GM06990 (cell line): ENCODE measurements around the gene PPHLN1.

Source experiments
- DNase-seq: peaks from one replicate; pipeline ENCODE4 v3.0.0-alpha.2; 2011; ENCODE audit not compliant: insufficient read length; ENCODE audit errors: extremely low read depth
- H3K27me3 ChIP-seq: replicated peaks from 2 replicates; pipeline ENCODE4 v1.6.0; 2011; ENCODE audit warnings: low read length; ENCODE audit not compliant: control insufficient read depth, insufficient read depth
- H3K36me3 ChIP-seq: 2 replicates; pipeline ENCODE4 v1.5.1; 2011; ENCODE audit warnings: low read length; ENCODE audit not compliant: control insufficient read depth, insufficient read depth
- H3K4me3 ChIP-seq: replicated peaks from 2 replicates; pipeline ENCODE4 v1.5.1; 2011; ENCODE audit warnings: low read depth, mild to moderate bottlenecking, control low read depth, low read length
- TF ChIP-seq, protein P1 (sequence below): IDR thresholded peaks from 2 replicates; pipeline ENCODE4 v1.5.1; 2011; ENCODE audit warnings: low read length, control low read depth, mild to moderate bottlenecking, inconsistent platforms; ENCODE audit not compliant: insufficient read depth, poor library complexity, severe bottlenecking

Gene PPHLN1

DNA sequence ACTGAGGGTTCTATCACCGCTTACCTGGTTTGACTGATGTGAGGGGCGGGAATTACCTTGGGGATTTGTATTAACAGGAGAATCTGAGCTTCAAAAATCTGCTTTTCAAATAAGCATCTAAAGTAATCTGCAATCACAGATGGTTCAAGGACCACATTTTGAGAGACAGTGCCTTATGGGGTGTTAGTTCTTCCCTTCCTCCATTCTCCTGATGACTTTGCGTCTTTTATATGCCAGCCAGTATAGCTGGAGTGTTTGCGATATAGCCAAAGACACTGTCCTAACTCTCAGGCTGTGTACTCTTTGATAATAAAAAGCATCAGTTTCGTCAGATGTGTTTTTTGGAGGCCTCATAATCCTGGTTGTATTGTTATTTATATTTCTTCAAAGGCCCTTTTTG is 39.5 kb downstream of the PPHLN1 start:
- H3K4me3 ChIP-seq = no peak overlapping the region
- H3K27me3 ChIP-seq = no peaks in the 10 kb centered on the region
- H3K36me3 ChIP-seq = no peaks in the 10 kb centered on the region
- no peak for DNase-seq
- TF ChIP-seq, protein P1, sequence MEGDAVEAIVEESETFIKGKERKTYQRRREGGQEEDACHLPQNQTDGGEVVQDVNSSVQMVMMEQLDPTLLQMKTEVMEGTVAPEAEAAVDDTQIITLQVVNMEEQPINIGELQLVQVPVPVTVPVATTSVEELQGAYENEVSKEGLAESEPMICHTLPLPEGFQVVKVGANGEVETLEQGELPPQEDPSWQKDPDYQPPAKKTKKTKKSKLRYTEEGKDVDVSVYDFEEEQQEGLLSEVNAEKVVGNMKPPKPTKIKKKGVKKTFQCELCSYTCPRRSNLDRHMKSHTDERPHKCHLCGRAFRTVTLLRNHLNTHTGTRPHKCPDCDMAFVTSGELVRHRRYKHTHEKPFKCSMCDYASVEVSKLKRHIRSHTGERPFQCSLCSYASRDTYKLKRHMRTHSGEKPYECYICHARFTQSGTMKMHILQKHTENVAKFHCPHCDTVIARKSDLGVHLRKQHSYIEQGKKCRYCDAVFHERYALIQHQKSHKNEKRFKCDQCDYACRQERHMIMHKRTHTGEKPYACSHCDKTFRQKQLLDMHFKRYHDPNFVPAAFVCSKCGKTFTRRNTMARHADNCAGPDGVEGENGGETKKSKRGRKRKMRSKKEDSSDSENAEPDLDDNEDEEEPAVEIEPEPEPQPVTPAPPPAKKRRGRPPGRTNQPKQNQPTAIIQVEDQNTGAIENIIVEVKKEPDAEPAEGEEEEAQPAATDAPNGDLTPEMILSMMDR = no peak

DNA sequence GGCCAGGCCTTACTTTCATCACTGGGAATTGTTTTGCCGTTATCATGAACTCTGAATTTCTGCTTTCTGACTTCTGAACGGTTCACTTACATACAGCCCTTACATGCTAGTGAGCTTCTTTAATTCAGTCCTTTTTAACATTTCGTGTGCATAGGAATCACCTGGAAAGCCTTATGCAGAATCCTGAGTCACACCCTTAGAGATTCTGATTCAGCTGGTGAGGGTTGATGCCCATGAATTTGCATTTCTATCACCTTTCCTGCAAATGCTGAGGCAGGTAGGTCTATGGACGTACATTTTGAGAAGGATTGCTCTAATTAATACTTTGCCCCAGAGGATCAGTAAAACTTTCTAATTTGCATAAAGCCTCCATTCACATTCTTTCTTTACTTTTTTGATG is 44.0 kb downstream of the PPHLN1 start:
- H3K36me3 ChIP-seq = no peaks in the 10 kb centered on the region
- TF ChIP-seq, protein P1 = no peak
- no peaks in the 10 kb centered on the region for H3K27me3 ChIP-seq
- DNase-seq = no peak
- no peak overlapping the region for H3K4me3 ChIP-seq

GRCh38 chr12:42372154-42372791 is 46.3 kb downstream of the PPHLN1 start:
- peak; percentile 28 for DNase-seq
- no peaks in the 10 kb centered on the region for H3K27me3 ChIP-seq
- H3K4me3 ChIP-seq = no peak overlapping the region
- H3K36me3 ChIP-seq = no peaks in the 10 kb centered on the region; the same call in none of the 2 replicates
- TF ChIP-seq, protein P1 = peak; percentile 70

- H3K27me3 ChIP-seq = no peaks in the 10 kb centered on the region
- H3K36me3 ChIP-seq = no peaks in the 10 kb centered on the region; the same call in none of the 2 replicates
- no peak overlapping the region for H3K4me3 ChIP-seq
- DNase-seq = no peak
- TF ChIP-seq, protein P1 = no peak
These were observed 47.7 kb downstream of the PPHLN1 start for GRCh38 chr12:42373669-42374068.

DNA sequence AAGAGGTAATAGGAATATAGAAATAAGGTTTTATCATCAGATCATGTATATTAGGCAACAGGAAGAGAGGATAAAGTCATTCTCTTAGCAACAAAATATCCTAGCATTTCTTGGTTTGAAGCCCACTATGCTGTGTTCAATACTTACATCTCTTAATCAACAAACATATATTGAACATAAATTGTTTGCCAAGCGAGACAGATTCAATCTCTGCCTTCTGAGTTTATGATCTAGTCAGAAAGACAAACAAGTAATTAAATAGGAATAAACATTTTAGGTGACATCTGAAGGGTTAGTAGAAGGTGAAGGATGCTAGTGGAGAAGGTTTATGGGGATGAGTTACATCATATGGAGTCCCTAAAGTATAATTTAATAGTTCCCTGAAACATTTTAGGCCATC is 54.8 kb downstream of the PPHLN1 start:
- TF ChIP-seq, protein P1 = no peak
- Histone ChIP-seq H3K36me3 (peaks cover 1% of the 10 kb centered on the region), H3K27me3 (no peaks in the 10 kb centered on the region), H3K4me3 (no peak overlapping the region)
- no peak for DNase-seq
